AG20443 (cell line): Measurements from ENCODE around the gene DNAH9.

Experiments
- DNase-seq: peaks from one replicate; pipeline ENCODE4 v3.0.0; 2012; ENCODE audit warnings: low spot score, mixed read lengths

DNAH9 gene

DNA sequence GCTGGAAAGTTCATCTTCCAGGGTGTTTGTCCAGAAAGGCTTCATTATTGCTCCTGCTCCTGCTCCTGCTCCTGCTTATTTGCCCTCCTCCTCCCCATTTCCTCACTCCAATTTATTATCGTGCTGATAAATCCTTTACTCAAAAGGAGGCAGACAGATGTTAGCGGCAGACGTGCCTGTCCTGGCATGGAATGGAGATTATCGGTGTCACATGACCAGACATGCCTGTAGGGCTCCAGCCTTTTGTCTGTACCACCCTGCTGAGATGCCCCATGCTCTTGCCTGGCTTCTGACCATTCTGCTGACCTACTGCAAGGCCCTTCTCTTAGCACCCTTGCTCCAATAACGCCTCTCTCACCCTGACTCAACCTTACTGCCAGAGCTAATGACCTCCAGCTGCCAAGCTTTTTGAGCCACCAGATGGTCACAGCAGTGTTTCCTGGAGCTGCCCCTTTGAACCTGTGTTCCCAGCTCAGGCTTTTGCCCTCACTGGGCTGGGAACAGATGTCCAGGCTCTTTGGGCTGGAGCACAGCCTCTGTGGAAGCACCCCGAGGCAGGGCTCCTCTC is 12.8 kb downstream of the DNAH9 start:
- DNase-seq: no peak

GRCh38 chr17:11612956-11613355 is 14.7 kb downstream of the DNAH9 start:
- no peak for DNase-seq

- DNase-seq: no peak
Observed at GRCh38 chr17:11618861-11619566, 20.7 kb downstream of the DNAH9 start.

DNA sequence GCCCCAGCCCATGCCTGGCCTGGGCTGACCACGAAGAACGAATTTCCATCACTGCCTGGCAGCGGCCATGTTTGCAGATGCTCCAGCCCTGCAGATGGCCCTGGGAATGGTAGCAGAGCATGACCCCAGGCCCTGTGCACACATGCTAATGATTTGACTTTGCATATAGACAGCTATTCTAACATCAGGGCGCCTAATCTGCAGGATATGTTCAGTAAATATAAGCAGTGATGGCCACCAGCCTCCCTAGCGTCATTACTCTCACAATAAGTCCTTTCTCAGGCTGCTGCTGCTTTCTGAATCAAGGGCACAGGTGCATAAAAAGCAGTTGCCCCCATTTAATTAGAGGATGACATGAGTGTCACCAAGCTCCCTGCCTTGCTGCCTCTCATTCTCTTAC is 24.2 kb downstream of the DNAH9 start:
- no peak for DNase-seq

DNA sequence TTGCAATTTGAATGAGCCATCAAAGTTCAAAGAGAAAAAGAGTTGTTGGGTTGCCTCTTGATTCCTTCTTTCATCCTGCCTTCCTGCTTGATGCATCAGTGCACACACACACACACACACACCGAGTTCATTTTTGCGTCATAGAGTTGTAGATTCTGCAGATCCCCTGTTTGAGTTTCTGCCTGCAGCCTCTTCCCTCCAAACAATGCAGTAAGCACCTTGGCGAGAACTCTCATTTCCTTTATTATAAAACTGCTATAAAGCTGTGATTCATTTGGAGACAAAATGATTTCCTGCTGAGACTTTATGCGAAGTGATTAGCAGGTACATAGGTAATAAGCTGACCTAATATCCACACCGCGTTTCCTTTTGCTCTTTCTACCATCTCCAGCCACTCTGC is 26.7 kb downstream of the DNAH9 start:
- no peak for DNase-seq

- DNase-seq: no peak
Observed at GRCh38 chr17:11625878-11626277, 27.6 kb downstream of the DNAH9 start.

GRCh38 chr17:11627301-11627940 is 29.2 kb downstream of the DNAH9 start:
- no peak for DNase-seq

DNA sequence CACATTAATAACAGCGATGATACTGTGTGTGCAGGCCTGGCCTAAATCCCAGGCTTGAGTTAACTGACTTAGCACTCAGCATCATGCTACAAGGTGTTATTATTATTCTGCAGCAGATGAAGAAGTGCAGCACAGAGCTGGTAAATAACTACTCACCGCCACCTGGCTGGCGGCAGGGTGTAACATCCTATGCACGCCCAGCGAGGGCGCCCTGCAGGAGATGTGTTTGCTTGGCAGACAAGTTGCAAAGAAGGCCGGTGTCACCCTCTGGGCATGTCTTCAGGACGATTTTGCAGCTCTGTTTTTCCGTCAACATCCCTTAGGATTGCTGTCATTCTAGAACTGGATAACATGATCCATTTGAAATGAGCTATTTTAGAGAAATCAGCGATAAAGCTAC is 30.1 kb downstream of the DNAH9 start:
- no peak for DNase-seq

DNA sequence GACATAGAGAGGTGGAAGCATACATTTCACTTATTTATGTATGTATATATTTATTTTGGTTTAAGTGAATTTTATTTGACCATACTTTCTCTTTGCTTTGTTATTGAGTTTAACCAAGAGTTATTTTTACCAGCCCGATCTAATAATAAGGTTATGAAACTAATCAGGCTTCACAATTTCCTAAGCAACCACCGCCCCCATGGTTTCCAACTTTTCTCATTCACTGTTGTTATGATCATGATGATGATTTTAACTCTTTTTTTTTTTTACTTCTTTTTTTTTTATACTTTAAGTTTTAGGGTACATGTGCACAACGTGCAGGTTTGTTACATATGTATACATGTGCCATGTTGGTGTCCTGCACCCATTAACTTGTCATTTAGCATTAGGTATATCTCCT is 30.6 kb downstream of the DNAH9 start:
- DNase-seq: no peak

DNA sequence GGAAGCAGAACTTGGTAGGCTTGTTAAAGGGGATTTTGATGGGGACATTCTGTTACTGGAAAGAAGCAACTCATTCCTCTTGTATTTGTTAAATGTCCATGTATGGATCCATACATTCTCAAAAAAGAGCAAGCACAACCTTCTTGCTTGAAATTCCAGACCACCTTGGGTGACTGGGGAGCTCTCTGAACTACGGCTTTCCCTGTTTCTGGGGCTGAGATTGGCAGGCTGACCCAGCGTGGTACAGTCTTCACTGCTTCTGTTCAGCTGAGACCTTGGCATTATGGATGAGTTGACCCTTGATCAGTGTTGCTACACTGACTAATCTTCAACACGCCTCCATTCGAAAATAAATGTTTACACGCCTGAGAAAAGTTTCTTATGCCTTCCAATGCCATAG is 38.5 kb downstream of the DNAH9 start:
- DNase-seq: no peak

DNA sequence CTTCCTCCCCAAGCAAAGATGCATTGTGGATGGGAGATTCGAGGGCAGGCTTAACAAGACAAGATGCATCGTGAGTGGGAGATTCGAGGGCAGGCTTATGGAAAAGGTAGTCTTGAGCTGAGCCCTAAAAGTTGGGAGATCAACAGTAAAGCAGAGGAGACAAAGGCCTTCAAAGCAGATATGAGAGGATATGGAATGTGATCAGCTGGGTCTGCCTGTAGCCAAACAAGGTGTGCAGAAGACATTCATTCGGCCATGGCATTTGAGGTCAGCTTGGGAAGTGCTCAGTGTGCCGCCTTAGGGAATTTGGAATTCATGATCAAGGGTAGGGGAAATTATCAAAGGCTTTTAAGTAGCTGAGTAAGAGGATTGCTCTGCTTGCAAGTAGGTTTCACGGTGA is 39.5 kb downstream of the DNAH9 start:
- DNase-seq: no peak

DNA sequence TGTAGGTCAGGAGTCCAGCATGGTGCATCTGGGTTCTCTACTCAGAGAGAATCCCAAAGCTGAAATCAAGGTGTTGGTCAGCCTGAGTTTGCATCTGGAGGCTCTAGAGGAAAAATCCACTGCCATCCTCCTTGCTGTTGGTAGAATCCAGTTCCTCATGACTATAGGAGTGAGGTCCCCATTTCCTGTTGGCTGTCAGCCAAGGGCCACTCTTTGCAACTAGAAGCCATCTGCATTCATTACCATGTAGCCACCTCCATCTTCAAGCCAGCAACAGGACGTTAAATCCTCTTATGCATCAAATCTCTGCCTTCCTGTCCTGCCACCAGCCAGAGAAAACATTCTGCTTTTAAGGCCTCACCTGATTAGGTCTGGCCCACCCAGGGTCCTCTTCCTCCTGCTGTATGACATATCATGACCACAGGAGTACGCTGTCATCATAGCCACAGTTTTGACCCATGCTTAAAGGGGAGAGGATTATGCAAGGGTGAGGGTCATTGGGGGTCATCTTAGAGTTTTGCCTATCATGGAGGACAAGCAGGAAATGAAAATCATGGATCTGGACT is 40.5 kb downstream of the DNAH9 start:
- DNase-seq: no peak

DNA sequence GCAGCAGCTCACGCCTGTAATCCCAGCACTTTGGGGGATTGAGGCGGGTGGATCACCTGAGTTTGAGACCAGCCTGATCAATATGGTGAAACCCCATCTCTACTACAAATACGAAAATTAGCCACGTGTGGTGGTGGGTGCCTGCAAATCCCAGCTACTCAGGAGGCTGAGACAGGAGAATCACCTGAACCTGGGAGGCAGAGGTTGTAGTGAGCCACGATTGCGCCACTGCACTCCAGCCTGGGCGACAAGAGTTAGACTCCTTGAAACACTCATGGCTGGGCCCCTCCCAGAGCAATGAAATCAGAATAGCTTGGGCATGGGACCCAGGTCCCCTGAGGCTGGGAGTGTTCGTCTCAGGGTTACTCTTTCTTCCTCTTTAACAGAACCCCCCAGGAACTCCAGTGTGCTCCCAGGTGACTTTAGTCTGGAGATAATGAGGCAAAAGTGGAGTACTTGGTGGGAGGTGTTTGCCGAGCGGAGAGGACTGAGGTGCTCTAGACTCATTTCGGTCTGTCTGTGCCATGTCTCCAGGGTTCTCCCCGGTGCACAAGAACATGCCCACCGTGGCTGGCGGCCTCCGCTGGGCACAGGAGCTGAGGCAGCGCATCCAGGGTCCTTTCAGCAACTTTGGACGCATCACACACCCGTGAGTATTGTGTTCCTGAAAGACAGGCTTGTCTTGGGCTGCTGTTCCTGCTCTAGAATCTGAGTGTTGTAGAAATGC is 41.6 kb downstream of the DNAH9 start:
- DNase-seq: no peak

DNA sequence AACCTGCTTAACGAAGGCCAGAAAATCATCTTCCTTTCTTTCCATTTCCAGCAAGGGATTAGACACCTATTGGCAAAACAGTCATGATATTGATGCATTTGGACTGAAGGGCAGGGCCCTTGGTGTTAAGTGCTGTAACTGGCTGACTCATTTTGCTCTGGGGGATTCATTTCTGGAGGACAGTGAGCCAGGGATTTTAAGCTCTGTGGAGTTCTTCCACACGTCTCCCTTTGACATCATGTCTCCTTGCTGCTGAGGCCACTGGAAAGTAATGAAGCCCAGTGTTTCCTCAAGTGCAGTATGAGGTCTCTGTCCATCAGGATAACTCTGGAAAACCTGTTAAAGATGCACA is 42.2 kb downstream of the DNAH9 start:
- DNase-seq: no peak

- DNase-seq: no peak
Observed at GRCh38 chr17:11641521-11642275, 43.4 kb downstream of the DNAH9 start.

GRCh38 chr17:11642655-11643054 is 44.4 kb downstream of the DNAH9 start:
- no peak for DNase-seq

- DNase-seq: no peak
Observed at GRCh38 chr17:11643851-11644250, 45.6 kb downstream of the DNAH9 start.

DNA sequence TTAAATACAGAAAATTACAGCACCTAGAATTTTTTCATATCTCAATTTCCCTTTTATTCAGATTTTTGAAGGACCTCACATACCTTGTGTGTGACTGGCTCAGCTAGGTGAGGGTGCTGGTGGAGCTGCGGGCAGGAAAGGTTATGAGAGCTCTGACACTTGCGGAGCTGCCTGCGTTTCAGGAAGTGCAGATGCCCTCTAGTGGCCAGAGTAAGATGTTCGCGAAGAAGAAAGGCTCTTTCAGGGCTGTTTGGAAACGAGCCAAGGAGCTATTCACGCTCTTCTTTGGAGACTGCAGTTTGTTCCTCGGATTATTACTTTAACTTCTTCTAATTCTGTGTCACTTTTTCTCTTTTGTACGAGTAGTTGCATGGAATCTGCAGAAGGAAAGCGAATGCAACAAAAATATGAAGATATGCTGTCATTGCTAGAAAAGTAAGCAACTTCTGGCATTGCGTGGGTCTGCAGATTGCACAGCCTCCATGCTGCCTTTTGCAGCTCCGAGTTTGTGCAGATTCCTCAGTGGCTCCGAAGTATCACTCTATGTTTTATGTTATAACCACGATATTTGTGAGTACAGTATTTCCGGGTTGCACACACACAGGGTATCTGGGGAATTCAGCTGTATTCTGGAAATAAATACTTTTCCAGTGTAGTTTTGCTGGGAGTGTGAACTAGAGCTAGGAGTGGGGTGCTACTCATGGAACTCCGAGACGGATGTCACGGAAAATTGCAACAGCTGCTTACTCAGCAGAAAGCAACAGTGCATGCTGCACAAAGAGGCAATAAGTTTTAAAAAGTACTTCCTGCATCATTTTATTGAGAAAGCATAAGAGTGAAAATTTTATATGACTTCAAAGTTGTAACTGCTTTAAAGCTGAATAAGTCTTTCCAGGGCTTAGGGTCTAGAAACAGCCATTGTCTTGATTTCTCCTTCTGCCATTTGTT is 46.3 kb downstream of the DNAH9 start:
- peak; percentile 68 for DNase-seq

GRCh38 chr17:11645426-11645825 is 47.2 kb downstream of the DNAH9 start:
- no peak for DNase-seq

- DNase-seq: no peak
Observed at GRCh38 chr17:11651089-11651488, 52.8 kb downstream of the DNAH9 start.

DNA sequence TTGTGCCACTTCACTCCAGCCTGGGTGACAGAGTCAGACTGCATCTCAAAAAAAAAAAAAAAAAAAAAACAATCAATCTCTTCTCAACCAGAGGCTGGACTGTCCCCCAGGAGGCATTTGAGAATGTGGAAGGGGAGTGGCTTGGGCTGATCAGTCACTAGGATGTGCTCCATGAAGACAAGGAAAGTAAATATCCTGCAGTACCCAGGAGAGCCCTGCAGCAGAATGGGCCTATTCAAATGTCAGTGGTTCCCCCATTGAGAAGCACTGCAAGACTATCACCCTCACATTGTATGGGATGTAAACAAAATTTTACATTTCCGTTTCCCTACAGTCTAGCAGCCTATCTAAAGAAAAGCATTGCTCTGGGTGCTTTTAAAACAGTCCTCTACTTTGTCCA is 70.3 kb downstream of the DNAH9 start:
- DNase-seq: no peak
